ENCODE measurements around the gene RABL6. TPM values are rescaled to one million over a fixed set of nuclear protein-coding genes. Genes with fewer than 3 reads are reported as not detected.

RABL6 gene
- total and polyA plus RNA-seq, 2 of the 4 experiments (the other 2 are of a cell fraction) = 37.1 to 47.5 TPM

GRCh38 chr9:136823136-136824046 lies 15.6 kb downstream of the RABL6 start (continued):
- no peak for TF ChIP-seq USF2 (IDR thresholded peaks at IDR 0.05; ENCODE audit: low read depth, low read length)

- no peak overlapping the region for H3K9ac ChIP-seq (ENCODE audit: low read depth, low read length)
- no peak overlapping the region for H3K18ac ChIP-seq (ENCODE audit: low read depth, low read length)
- no peak overlapping the region for H2BK15ac ChIP-seq (ENCODE audit: low read depth, low read length)
- DNase-seq (no peak), ATAC-seq (ENCODE audit: low read depth) (no peak)
- peaks cover 11 to 22% of the 10 kb centered on the region in 2 experiments for H3K79me1 ChIP-seq (ENCODE audit: low read depth in 1 of 2, low read length in 2 of 2)
- no peak overlapping the region for H4K91ac ChIP-seq (ENCODE audit: insufficient read depth, low read depth, low read length)
- CTCF ChIA-PET = no interaction called here
- H3K27ac ChIP-seq (ENCODE audit: insufficient read depth, low read length) = no peak overlapping the region
- no peak overlapping the region for H3K23ac ChIP-seq (ENCODE audit: low read depth, low read length)
- H2BK120ac ChIP-seq (ENCODE audit: low read depth, low read length) = no peak overlapping the region
- no peak overlapping the region for H3K4ac ChIP-seq (ENCODE audit: low read depth, low read length)
- POLR2A ChIA-PET (ENCODE audit: unreplicated experiment) = no interaction called here
- H3K36me3 ChIP-seq (ENCODE audit: control insufficient read depth, insufficient read depth, low read length) = peaks cover 42% of the 10 kb centered on the region
- H3K9me3 ChIP-seq (ENCODE audit: control insufficient read depth, insufficient read depth, low read length) = no peaks in the 10 kb centered on the region
- peak overlapping the region; percentile 16 for H2AK9ac ChIP-seq (replicated peaks; ENCODE audit: low read depth, low read length, poor library complexity)
- no peaks in the 10 kb centered on the region for H3K27me3 ChIP-seq (ENCODE audit: control insufficient read depth, insufficient read depth, low read length)
- no peak overlapping the region for H3K4me3 ChIP-seq (ENCODE audit: insufficient read depth, low read depth, low read length)
- no peaks in the 10 kb centered on the region for H3K9me1 ChIP-seq (ENCODE audit: insufficient read depth, low read length)
- H2BK20ac ChIP-seq (ENCODE audit: low read depth, low read length) = no peak overlapping the region
- no peak overlapping the region for H4K5ac ChIP-seq (ENCODE audit: low read depth, low read length)
- no peak overlapping the region for H3K14ac ChIP-seq (replicated peaks; ENCODE audit: low read depth, low read length)
- BruUV-seq (replicated peaks) = no TSS peak
- no peak overlapping the region for H2AFZ ChIP-seq (replicated peaks; ENCODE audit: low read length, poor library complexity)
- 60% methylated on average over 1 of the region's 21 CpGs; no CpG with 5 or more reads in 1 of the 2 experiments for WGBS, 2 experiments (ENCODE audit: extremely low coverage in 2 of 2, insufficient read length in 1 of 2)
- H3K56ac ChIP-seq (ENCODE audit: extremely low read depth, insufficient read depth, low read length) = no peak overlapping the region
- no peak overlapping the region for H2AK5ac ChIP-seq (ENCODE audit: low read depth, low read length)
- peaks cover 3% of the 10 kb centered on the region; the same call in 1 of the 2 replicates for H3K4me1 ChIP-seq (ENCODE audit: control insufficient read depth, insufficient read depth, low read length)
- no peak overlapping the region for H4K8ac ChIP-seq (ENCODE audit: low read depth in 2 of 2, low read length in 2 of 2)
- no peak overlapping the region for H3K4me2 ChIP-seq (ENCODE audit: low read depth, low read length)
- H4K20me1 ChIP-seq (ENCODE audit: insufficient read depth, low read length) = peaks cover 15% of the 10 kb centered on the region
- in situ Hi-C loops (cut with MboI; ENCODE audit: low sequenced_read_pairs) (no loop called here), intact Hi-C loops (cut with micrococcal nuclease) (no loop called here), dilution Hi-C loops (cut with HindIII; ENCODE audit: low sequenced_read_pairs, unreplicated experiment) (no loop called here)
- H2BK5ac ChIP-seq (ENCODE audit: low read depth, low read length, poor library complexity, severe bottlenecking) = no peak overlapping the region
- TF ChIP-seq RCOR1 (IDR thresholded peaks at IDR 0.05; ENCODE audit: insufficient replicate concordance, low read length) (no peak), CTCF (conservative IDR thresholded peaks at IDR 0.05; ENCODE audit: low read depth, low read length) (no peak), USF2 (IDR thresholded peaks at IDR 0.05; ENCODE audit: low read depth, low read length) (no peak), RFX5 (IDR thresholded peaks at IDR 0.05; ENCODE audit: low read depth, low read length) (no peak), ELK1 (IDR thresholded peaks at IDR 0.05; ENCODE audit: borderline replicate concordance, low read depth, low read length) (no peak), CEBPB (IDR thresholded peaks at IDR 0.05; ENCODE audit: low read depth, low read length) (no peak), MXI1 (IDR thresholded peaks at IDR 0.05; ENCODE audit: borderline replicate concordance, low read depth, low read length) (no peak), MAFK (IDR thresholded peaks at IDR 0.05; ENCODE audit: low read depth, low read length) (no peak)
Observed at GRCh38 chr9:136824496-136825225, 16.9 kb downstream of the RABL6 start.

Data from IMR-90 (cell line).